ENCODE data around the gene GPR148.
"Not testable (repeated sequence)": the region's sequence is repeated elsewhere in the genome, so short reads cannot be mapped to it uniquely, and the experiment has no call there.

The GPR148 gene, protein sequence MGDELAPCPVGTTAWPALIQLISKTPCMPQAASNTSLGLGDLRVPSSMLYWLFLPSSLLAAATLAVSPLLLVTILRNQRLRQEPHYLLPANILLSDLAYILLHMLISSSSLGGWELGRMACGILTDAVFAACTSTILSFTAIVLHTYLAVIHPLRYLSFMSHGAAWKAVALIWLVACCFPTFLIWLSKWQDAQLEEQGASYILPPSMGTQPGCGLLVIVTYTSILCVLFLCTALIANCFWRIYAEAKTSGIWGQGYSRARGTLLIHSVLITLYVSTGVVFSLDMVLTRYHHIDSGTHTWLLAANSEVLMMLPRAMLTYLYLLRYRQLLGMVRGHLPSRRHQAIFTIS

DNA sequence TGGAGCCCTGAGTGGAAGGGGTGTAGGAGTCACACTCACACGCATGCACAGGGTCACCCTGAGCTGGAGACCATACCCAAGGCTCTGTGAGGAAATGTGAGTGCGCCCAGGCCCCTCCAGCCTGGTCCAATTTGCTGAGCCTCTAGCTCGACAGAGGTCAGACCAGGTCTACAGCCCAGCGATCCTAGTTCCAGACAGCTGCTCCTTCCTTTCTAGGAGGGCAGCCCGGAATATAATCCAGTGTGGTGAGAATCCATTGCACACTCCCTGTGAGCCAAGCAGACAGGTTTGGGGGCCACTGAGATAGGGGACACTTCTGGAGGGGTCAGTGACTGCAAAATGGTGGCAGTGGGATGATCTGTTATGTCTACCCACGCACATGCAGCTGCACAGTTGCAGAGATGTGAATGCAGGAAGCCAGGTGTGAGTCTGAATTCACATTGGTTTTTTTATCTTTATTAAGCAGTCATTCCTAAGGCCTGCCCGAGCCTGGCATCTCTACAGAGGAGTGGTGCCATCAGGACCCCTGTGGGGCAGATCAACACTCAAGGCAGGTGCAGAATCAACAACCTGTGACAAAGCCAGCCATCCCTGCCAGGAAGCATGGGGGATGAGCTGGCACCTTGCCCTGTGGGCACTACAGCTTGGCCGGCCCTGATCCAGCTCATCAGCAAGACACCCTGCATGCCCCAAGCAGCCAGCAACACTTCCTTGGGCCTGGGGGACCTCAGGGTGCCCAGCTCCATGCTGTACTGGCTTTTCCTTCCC, at the start of gene GPR148:
TSS of gene GPR148 (plus strand) at position 522 of the 768 bp plus-strand sequence. CDS start at position 604, 82 bp downstream.
- no peak within 1 kb of the TSS for H3K4me3 ChIP-seq (ENCODE audit: low read length)
- TF ChIP-seq, protein P1, sequence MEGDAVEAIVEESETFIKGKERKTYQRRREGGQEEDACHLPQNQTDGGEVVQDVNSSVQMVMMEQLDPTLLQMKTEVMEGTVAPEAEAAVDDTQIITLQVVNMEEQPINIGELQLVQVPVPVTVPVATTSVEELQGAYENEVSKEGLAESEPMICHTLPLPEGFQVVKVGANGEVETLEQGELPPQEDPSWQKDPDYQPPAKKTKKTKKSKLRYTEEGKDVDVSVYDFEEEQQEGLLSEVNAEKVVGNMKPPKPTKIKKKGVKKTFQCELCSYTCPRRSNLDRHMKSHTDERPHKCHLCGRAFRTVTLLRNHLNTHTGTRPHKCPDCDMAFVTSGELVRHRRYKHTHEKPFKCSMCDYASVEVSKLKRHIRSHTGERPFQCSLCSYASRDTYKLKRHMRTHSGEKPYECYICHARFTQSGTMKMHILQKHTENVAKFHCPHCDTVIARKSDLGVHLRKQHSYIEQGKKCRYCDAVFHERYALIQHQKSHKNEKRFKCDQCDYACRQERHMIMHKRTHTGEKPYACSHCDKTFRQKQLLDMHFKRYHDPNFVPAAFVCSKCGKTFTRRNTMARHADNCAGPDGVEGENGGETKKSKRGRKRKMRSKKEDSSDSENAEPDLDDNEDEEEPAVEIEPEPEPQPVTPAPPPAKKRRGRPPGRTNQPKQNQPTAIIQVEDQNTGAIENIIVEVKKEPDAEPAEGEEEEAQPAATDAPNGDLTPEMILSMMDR (IDR thresholded peaks at IDR 0.05; ENCODE audit: insufficient read depth, low read depth, low read length, missing control alignments), result no peak
- DNase-seq (ENCODE audit: low read depth), result no peak

DNA sequence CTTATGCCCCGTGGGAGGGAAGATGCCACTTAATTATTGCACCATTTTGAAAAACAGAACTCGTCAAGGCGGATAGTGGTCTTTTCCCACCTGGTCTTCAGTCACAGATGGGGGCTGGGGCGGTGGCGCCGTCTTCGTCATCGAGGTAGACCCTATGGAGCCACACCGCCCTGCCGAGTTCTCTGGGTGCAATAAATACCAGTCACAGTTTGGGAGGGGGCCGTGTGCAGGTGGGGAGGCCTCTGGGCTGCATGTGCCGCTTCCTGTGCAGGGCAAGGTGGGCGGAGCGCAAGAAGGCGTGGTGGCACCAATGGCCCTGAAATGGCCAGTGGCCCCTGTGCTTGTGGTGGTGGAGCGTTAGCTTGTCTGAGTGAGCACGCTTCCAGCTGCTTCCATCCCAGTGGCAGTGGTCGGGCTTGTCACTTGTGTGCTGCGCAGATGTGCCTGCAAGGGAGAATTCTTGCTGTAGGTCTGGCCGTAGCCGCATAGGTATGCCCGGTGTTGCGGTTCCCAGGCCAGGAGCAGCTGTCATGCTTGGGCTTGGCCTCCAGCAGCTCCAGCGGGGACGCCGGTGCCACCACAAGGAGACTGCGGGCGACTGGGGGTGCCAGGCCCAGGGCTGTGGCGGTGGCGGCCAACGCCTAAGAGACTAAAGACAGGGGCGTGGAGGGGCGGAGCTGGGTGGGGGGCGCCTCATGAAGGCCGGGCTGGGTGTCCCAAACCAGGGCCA, 36.7 kb upstream of the GPR148 start:
- not testable (repeated sequence) for DNase-seq (ENCODE audit: low read depth); H3K4me3 ChIP-seq (ENCODE audit: low read length)

DNA sequence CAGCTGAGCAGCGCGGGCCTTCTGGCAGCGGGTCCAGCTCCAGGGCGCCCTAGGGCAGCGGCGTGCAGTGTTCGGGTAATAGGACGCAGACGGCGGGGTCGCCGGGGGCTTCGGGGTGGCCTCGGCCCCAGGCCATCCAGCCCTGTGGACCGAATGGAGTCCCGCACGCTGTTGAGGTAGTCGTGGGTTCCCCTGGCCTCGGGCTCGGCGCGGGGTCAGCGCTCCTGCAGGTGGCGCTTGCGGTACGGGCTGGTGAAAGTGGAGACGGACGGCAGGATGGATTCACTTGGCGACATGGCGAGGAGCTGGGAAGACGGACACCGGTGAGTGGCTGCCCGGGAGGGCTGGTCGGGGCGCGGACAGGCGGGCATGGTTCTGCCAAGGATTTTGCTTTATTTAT, 35.4 kb upstream of the GPR148 start:
- H3K4me3 ChIP-seq (ENCODE audit: low read length), result not testable (repeated sequence)
- TF ChIP-seq, protein P1 (IDR thresholded peaks at IDR 0.05; ENCODE audit: insufficient read depth, low read depth, low read length, missing control alignments), result peak; percentile 17
- peak; percentile 27 for DNase-seq (ENCODE audit: low read depth)

DNA sequence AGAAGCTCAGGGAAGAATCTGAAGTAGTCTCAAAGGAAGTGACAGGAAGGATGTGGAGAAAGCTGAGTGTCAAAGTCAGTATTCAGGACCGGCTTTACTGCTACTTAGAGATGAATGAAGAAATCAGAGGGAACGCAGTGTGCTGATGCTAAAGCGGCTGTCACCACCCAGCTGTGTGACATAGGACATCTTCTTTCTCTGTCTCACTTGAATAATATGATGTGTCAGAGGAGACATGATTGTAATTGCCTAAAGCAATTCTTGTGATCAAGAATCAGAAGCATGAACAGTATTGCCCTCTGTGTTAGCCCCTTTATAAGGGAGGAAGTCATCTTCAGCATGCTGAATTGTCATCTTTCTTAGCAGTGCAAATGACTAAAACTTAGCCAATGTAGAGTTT, 25.6 kb upstream of the GPR148 start:
- not testable (repeated sequence) for H3K4me3 ChIP-seq (ENCODE audit: low read length)

DNA sequence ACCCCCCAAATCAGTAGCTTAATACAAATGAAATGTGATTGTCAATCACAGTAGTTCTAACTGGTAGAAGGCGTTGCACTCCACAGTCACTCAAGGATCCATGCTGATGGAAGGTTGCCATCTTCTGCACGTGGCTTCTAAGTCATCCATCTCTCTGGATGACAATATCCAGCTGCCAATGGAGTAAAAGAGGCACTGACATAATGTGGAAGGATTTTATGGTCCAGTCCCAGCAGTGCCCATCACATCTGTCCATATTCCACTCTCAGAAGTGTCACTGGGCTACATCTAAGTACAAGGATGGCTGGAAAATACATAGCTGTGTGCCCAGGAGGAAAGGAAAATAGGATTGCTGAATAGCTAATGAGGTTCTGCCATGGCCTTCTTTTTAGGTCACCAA, 14.1 kb upstream of the GPR148 start:
- DNase-seq (ENCODE audit: low read depth); H3K4me3 ChIP-seq (ENCODE audit: low read length): not testable (repeated sequence)

More for the DNA sequence above, 25.6 kb upstream of the GPR148 start:
- DNase-seq (ENCODE audit: low read depth), result not testable (repeated sequence)

DNA sequence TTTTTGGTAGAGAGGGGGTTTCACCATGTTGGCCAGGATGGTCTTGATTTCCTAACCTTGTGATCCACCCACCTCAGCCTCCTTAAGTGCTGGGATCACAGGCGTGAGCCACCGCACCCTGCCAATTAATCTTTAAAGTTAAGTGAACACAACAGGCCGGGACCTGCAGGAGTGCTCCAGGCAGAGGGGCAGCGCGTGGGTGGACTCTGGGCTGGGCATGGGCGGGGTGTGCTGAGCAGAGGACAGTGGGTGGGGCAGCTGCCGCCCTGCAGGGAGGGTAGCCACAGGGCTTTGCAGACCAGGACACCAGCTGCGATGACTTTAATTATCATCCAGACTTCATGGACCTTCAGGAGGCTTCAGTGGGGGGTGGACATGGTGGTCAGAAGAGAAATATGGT, 8.8 kb upstream of the GPR148 start:
- no peak overlapping the region for H3K4me3 ChIP-seq (ENCODE audit: low read length)
- DNase-seq (ENCODE audit: low read depth), result peak; percentile 50
- TF ChIP-seq, protein P1 (IDR thresholded peaks at IDR 0.05; ENCODE audit: insufficient read depth, low read depth, low read length, missing control alignments), result no peak

DNA sequence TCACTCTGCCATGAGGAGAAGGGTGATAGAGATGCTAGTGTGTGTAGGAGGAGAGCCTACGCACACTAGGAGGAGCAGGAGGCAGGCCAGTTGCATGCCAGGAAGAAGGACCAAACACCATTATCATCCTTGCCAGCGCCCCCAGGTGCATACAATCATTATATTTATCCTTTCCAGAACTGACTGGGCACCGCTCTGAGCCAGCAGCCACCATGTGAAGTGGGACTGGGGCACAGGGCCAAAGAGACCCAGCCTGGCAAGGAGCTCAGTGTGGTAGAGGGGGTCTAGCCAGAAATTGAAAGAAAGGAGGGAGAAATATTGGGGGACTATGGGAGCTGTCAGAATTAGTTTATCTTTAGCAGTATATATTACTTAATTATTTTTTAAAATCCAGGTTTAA, 8.3 kb upstream of the GPR148 start:
- no peak overlapping the region for H3K4me3 ChIP-seq (ENCODE audit: low read length)
- DNase-seq (ENCODE audit: low read depth), result no peak
- TF ChIP-seq, protein P1 (IDR thresholded peaks at IDR 0.05; ENCODE audit: insufficient read depth, low read depth, low read length, missing control alignments), result no peak

DNA sequence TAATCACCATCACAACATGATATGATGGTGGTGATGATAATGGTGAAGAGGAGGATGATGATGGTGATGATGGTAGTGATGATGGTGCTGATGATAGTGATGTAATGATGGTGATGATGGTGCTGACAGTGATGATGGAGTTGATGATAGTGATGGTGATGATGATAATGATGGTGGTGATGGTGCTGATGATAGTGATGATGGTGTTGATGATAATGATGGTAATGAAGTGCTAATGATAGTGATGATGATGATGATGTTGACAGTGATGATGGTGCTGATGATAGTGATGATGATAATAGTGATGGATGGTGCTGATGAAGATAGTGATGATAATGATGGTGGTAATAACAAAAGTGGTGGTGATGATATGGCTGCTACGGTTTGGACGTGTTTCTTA, 4.4 kb upstream of the GPR148 start:
- no peak overlapping the region for H3K4me3 ChIP-seq (ENCODE audit: low read length)
- TF ChIP-seq, protein P1 (IDR thresholded peaks at IDR 0.05; ENCODE audit: insufficient read depth, low read depth, low read length, missing control alignments), result no peak
- DNase-seq (ENCODE audit: low read depth), result no peak

All from epithelial cell of esophagus (primary cell).